Activated CD8-positive, alpha-beta memory T cell treated with anti-CD3 and anti-CD28 coated beads, Interleukin-2, amount 50 U/mL, for 1 hour (primary cell): Measurements from ENCODE around the gene NAT16.

ENCODE experiments used
- DNase-seq: peaks from one replicate; pipeline ENCODE4 v3.0.0-alpha.2; 2020; ENCODE audit errors: extremely low read depth

The NAT16 gene

GRCh38 chr7:101170617-101171441 lies 9.3 kb downstream of the NAT16 start:
- no peak for DNase-seq

- peak; percentile 31 for DNase-seq
Measured at GRCh38 chr7:101169838-101170551, 10.1 kb downstream of the NAT16 start.

GRCh38 chr7:101169110-101169837 lies 10.8 kb downstream of the NAT16 start:
- no peak for DNase-seq

GRCh38 chr7:101168412-101169049 lies 11.6 kb downstream of the NAT16 start:
- DNase-seq = no peak

- DNase-seq = no peak
Measured at GRCh38 chr7:101167645-101168411, 12.3 kb downstream of the NAT16 start.

GRCh38 chr7:101166909-101167644 lies 13.0 kb downstream of the NAT16 start:
- DNase-seq = no peak

- no peak for DNase-seq
Measured at GRCh38 chr7:101166648-101166908, 13.5 kb downstream of the NAT16 start.

- DNase-seq = no peak
Measured at GRCh38 chr7:101165958-101166647, 14.0 kb downstream of the NAT16 start.

GRCh38 chr7:101165075-101165957 lies 14.8 kb downstream of the NAT16 start, which contains the start of gene VGF:
Gene VGF, minus strand, starts transcription at chr7:101165569. Its CDS starts 726 bp downstream, at chr7:101164843.
- peak; percentile 72 for DNase-seq

- no peak for DNase-seq
Measured at GRCh38 chr7:101164071-101164840, 15.8 kb downstream of the NAT16 start.

- DNase-seq = no peak
Measured at GRCh38 chr7:101163279-101164070, 16.6 kb downstream of the NAT16 start.

- no peak for DNase-seq
Measured at GRCh38 chr7:101162551-101163278, 17.4 kb downstream of the NAT16 start.

- no peak for DNase-seq
Measured at GRCh38 chr7:101161692-101162471, 18.2 kb downstream of the NAT16 start.

- DNase-seq = no peak
Measured at GRCh38 chr7:101160910-101161309, 19.2 kb downstream of the NAT16 start.

- no peak for DNase-seq
Measured at GRCh38 chr7:101159696-101160674, 20.1 kb downstream of the NAT16 start.
